ENCODE results near the gene PAX7.

GRCh38 chr1:18643154-18644012, 12.7 kb downstream of the PAX7 start:
- no peak for TF ChIP-seq CTCF (IDR thresholded peaks at IDR 0.05; ENCODE audit: low read length)
- TF ChIP-seq EZH2 (IDR thresholded peaks at IDR 0.05; ENCODE audit: borderline replicate concordance, low read length), result no peak
